Stimulated activated naive B cell treated with anti-CD40 and anti-IgM and Interleukin-4, amounts not matched to agents 10 μg/mL and 1 μg/mL and 100 μg/mL, for 72 hours (primary cell): Measurements from ENCODE around the gene ZBTB6.
"Not testable (repeated sequence)": the region's sequence is repeated elsewhere in the genome, so short reads cannot be mapped to it uniquely, and the experiment has no call there.

Experiments used
- ATAC-seq, 2 donors: fragments of 150-1000 bp; cut with Tn5 transposase; replicated peaks; 2 replicates each; pipeline ENCODE4 v1.10.0; 2021; ENCODE audit warnings: moderate library complexity in 1 of 2
- DNase-seq: peaks from one replicate; pipeline ENCODE4 v3.0.0; 2021
- H3K27ac Mint-ChIP-seq: one replicate; pipeline ENCODE4 v1.8.0; 2022; ENCODE audit warnings: mild to moderate bottlenecking, mixed read lengths
- H3K27me3 Mint-ChIP-seq, 2 donors: one replicate each; pipeline ENCODE4 v1.8.0; 2022; ENCODE audit warnings: mixed read lengths in 2 of 2
- H3K36me3 Mint-ChIP-seq, 2 donors: one replicate each; pipeline ENCODE4 v1.8.0; 2022; ENCODE audit warnings: mixed read lengths in 2 of 2, mild to moderate bottlenecking in 1 of 2
- H3K4me1 Mint-ChIP-seq, 2 donors: one replicate each; pipeline ENCODE4 v1.8.0; 2022; ENCODE audit warnings: mixed read lengths in 2 of 2, mild to moderate bottlenecking in 1 of 2
- H3K4me3 Mint-ChIP-seq, 2 donors: one replicate each; pipeline ENCODE4 v1.8.0; 2022; ENCODE audit warnings: mild to moderate bottlenecking in 2 of 2, mixed read lengths in 2 of 2, moderate library complexity in 1 of 2
- H3K9me3 Mint-ChIP-seq, 2 donors: one replicate each; pipeline ENCODE4 v1.8.0; 2022; ENCODE audit warnings: mixed read lengths in 2 of 2, mild to moderate bottlenecking in 1 of 2

ZBTB6 gene

DNA sequence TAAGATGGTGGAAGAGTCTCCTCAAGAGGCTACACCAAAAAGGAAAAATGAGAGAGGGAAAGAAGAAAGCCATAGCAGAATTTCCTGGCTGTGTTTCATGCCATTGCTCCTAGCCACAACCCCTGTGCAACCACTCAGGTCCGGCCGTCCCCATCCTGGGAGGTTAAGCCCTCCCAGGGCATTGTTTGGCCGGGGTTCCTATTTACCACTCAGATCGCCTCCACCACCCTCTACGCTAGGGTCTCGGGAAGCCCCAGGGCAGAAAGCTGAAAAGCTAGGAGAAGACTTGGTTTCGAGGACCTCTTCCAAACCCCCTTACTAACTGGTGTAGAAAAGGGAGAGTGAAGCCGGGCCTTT, 8.7 kb downstream of the ZBTB6 start:
- H3K9me3 Mint-ChIP-seq = no peaks in the 10 kb centered on the region
- DNase-seq (no peak), ATAC-seq (peak; percentile 35 to 38)
- peaks cover 3 to 5% of the 10 kb centered on the region in 2 donors for H3K4me1 Mint-ChIP-seq
- peaks cover 10 to 14% of the 10 kb centered on the region in 2 donors for H3K36me3 Mint-ChIP-seq
- H3K27ac Mint-ChIP-seq = peak overlapping the region; percentile 96
- no peaks in the 10 kb centered on the region for H3K27me3 Mint-ChIP-seq
- peak overlapping the region; percentile 91 to 95 for H3K4me3 Mint-ChIP-seq

DNA sequence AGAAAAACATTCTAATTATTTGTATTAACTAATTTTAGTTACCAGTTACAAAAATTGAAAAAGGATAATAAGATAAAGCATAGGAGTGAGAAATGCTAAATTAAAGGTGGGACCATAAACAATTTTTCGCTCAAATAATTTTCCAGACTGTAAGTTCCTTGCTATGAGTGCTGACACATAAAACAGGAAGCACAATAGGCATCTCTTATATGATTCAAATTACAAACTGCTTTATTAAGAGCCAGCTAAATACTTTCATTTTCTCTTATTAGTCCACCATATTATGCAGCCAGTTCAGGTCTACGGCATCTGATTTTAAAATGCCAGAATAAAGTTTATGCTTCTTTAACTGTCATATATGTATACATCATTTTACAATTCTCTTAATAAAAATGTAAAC, 12.3 kb downstream of the ZBTB6 start:
- H3K36me3 Mint-ChIP-seq = peaks cover 3 to 13% of the 10 kb centered on the region in 2 donors
- no peaks in the 10 kb centered on the region for H3K27me3 Mint-ChIP-seq
- no peak for ATAC-seq
- no peaks in the 10 kb centered on the region for H3K9me3 Mint-ChIP-seq
- no peak overlapping the region for H3K27ac Mint-ChIP-seq
- DNase-seq = no peak
- peaks cover 11 to 17% of the 10 kb centered on the region in 2 donors for H3K4me1 Mint-ChIP-seq
- H3K4me3 Mint-ChIP-seq = no peak overlapping the region

GRCh38 chr9:122897969-122898368, 15.2 kb downstream of the ZBTB6 start:
- Mint-ChIP-seq H3K4me3 (no peak overlapping the region), H3K9me3 (no peaks in the 10 kb centered on the region), H3K27ac (peak overlapping the region; percentile 43), H3K27me3 (no peaks in the 10 kb centered on the region), H3K4me1 (peaks cover 7 to 17% of the 10 kb centered on the region in 2 donors), H3K36me3 (peaks cover 11 to 22% of the 10 kb centered on the region in 2 donors)
- no peak for DNase-seq
- ATAC-seq = no peak

DNA sequence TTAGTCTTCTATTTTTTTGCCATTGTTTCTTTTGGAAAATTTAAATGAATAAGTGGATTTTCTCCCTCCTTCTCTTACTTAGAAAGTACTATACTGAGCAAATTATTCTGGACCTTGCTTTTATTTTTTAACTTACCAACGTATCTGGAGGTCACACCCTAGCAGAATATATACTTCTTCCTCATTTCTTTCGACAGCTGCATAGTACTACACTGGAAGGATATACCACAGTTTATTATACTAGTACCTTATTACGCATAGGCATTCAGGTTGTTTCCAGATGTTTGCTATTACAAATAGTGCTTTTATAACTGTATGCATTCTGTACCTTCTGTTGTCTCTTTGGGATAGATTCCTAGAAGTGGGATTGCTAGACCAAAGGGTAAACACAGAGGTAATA, 24.6 kb downstream of the ZBTB6 start:
- Mint-ChIP-seq H3K27me3 (no peaks in the 10 kb centered on the region), H3K4me3 (no peak overlapping the region), H3K4me1 (peaks cover 4 to 7% of the 10 kb centered on the region in 2 donors), H3K36me3 (peaks cover 24 to 27% of the 10 kb centered on the region in 2 donors), H3K9me3 (no peaks in the 10 kb centered on the region), H3K27ac (no peak overlapping the region)
- DNase-seq (no peak), ATAC-seq (no peak)

GRCh38 chr9:122883125-122883524, 30.0 kb downstream of the ZBTB6 start:
- no peaks in the 10 kb centered on the region for H3K9me3 Mint-ChIP-seq
- no peaks in the 10 kb centered on the region for H3K4me1 Mint-ChIP-seq
- no peak for ATAC-seq
- peaks cover 11 to 35% of the 10 kb centered on the region in 2 donors for H3K36me3 Mint-ChIP-seq
- no peaks in the 10 kb centered on the region for H3K27me3 Mint-ChIP-seq
- DNase-seq = no peak
- no peak overlapping the region for H3K27ac Mint-ChIP-seq
- no peak overlapping the region for H3K4me3 Mint-ChIP-seq

GRCh38 chr9:122879443-122879842, 33.7 kb downstream of the ZBTB6 start:
- H3K36me3 Mint-ChIP-seq = peaks cover 28 to 44% of the 10 kb centered on the region in 2 donors
- H3K4me1 Mint-ChIP-seq = peaks cover 12 to 26% of the 10 kb centered on the region in 2 donors

GRCh38 chr9:122875523-122875922, 37.6 kb downstream of the ZBTB6 start:
- Mint-ChIP-seq H3K36me3 (peaks cover 40 to 49% of the 10 kb centered on the region in 2 donors), H3K4me1 (peaks cover 12 to 26% of the 10 kb centered on the region in 2 donors), H3K4me3 (peak overlapping the region; percentile 34 to 36), H3K27ac (peak overlapping the region; percentile 26), H3K9me3 (no peaks in the 10 kb centered on the region), H3K27me3 (no peaks in the 10 kb centered on the region)
- ATAC-seq (peak; percentile 99), DNase-seq (peak; percentile 9)

More at GRCh38 chr9:122879443-122879842, 33.7 kb downstream of the ZBTB6 start:
- no peaks in the 10 kb centered on the region for H3K9me3 Mint-ChIP-seq
- H3K27ac Mint-ChIP-seq = no peak overlapping the region
- no peak for DNase-seq
- no peak overlapping the region for H3K4me3 Mint-ChIP-seq
- H3K27me3 Mint-ChIP-seq = no peaks in the 10 kb centered on the region
- no peak for ATAC-seq

DNA sequence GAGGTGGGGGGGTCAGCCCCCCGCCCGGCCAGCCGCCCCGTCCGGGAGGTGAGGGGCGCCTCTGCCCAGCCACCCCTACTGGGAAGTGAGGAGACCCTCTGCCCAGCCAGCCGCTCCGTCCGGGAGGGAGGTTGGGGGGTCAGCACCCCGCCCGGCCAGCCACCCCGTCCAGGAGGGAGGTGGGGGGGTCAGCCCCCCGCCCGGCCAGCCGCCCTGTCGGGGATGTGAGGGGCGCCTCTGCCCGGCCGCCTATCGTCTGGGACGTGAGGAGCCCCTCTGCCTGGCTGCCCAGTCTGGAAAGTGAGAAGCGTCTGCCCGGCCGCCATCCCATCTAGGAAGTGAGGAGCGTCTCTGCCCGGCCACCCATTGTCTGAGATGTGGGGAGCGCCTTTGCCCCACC, 45.8 kb downstream of the ZBTB6 start:
- H3K36me3 Mint-ChIP-seq = peaks cover 37 to 51% of the 10 kb centered on the region in 2 donors
- not testable (repeated sequence) for H3K4me1 Mint-ChIP-seq, H3K9me3 Mint-ChIP-seq, H3K27me3 Mint-ChIP-seq, H3K27ac Mint-ChIP-seq, DNase-seq, H3K4me3 Mint-ChIP-seq, ATAC-seq

DNA sequence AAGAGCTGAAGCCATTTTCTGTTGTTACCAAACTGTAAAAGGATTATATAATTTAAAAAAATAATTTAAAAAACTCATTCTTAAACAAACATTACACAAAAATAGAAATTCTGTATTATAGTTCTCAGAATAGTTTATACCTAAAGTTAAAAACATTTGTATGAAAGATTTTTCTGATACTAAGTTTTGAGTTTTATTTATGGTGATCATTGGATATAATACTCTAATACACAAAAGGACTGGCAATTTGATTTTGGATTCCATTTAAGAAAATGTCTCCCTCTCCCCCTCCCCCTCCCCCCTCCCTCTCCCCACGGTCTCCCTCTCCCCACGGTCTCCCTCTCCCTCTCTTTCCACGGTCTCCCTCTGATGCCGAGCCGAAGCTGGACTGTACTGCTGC, 47.0 kb downstream of the ZBTB6 start:
- peaks cover 31 to 46% of the 10 kb centered on the region in 2 donors for H3K36me3 Mint-ChIP-seq
- DNase-seq (no peak), ATAC-seq (no peak)
- no peaks in the 10 kb centered on the region for H3K9me3 Mint-ChIP-seq
- peaks cover 1 to 6% of the 10 kb centered on the region in 2 donors for H3K4me1 Mint-ChIP-seq
- no peaks in the 10 kb centered on the region for H3K27me3 Mint-ChIP-seq
- H3K4me3 Mint-ChIP-seq = no peak overlapping the region
- no peak overlapping the region for H3K27ac Mint-ChIP-seq

DNA sequence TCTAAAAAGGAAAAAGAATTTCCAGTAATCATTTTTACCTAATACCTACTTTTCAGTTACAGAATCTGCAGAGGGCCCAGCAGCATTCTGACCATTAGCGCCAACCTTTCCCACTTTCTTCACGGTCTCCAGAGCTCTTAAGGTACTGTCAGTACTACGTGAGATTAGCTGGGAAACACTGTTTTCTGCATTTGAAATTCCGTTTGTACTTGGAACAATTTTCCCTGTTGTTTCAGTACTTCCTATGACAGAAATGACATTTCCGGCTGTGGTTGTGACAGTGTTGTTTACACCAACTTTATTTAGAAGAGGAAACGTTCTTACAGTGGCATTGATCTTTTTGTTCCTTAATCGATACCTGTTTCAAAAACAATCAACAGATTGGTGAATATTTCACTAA, 47.8 kb downstream of the ZBTB6 start:
- H3K4me1 Mint-ChIP-seq = peaks cover 1 to 6% of the 10 kb centered on the region in 2 donors
- no peaks in the 10 kb centered on the region for H3K9me3 Mint-ChIP-seq
- peaks cover 26 to 38% of the 10 kb centered on the region in 2 donors for H3K36me3 Mint-ChIP-seq
- H3K27me3 Mint-ChIP-seq = no peaks in the 10 kb centered on the region
- no peak overlapping the region for H3K4me3 Mint-ChIP-seq
- ATAC-seq = no peak
- no peak overlapping the region for H3K27ac Mint-ChIP-seq
- no peak for DNase-seq

DNA sequence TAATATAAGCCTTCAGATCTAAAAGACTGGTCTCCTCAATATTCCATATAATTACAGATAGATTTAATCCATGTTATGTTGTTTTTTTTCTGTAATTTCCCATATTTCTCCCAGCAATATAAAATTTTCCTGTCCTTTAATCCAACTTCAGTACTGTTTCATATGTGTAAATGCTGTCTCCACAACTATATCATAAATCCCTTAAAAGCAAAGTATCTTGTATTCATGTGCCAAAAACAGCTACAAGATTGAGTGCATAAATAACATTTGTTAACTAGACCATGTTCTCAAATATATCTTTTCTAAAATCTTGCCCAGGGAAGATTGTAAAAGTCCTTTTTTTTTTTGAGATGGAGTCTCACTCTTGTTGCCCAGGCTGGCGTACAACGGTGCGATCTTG, 49.7 kb downstream of the ZBTB6 start:
- Mint-ChIP-seq H3K36me3 (peaks cover 23 to 41% of the 10 kb centered on the region in 2 donors), H3K27me3 (no peaks in the 10 kb centered on the region), H3K27ac (no peak overlapping the region), H3K4me3 (no peak overlapping the region), H3K4me1 (peaks cover 1 to 6% of the 10 kb centered on the region in 2 donors), H3K9me3 (no peaks in the 10 kb centered on the region)
- no peak for ATAC-seq
- no peak for DNase-seq

GRCh38 chr9:122860319-122861142, 52.6 kb downstream of the ZBTB6 start:
- Mint-ChIP-seq H3K4me3 (no peak overlapping the region), H3K36me3 (peaks cover 25 to 43% of the 10 kb centered on the region in 2 donors), H3K4me1 (peaks cover 1 to 6% of the 10 kb centered on the region in 2 donors), H3K27me3 (no peaks in the 10 kb centered on the region), H3K9me3 (no peaks in the 10 kb centered on the region), H3K27ac (no peak overlapping the region)
- DNase-seq (no peak), ATAC-seq (no peak)
